A549 (cell line): ENCODE data around the gene TSHZ2.

ENCODE experiments used
- BHLHE40 ChIP-seq: IDR thresholded peaks from 2 replicates; pipeline ENCODE4 v1.6.1; 2012; ENCODE audit warnings: low read depth, low read length, inconsistent platforms
- ELK1 ChIP-seq: fragments of 150-350 bp; IDR thresholded peaks from 2 replicates; pipeline ENCODE4 v1.6.1; 2014; ENCODE audit warnings: low read depth, mild to moderate bottlenecking, low read length
- GATA3 ChIP-seq: IDR thresholded peaks from 2 replicates; pipeline ENCODE4 v1.6.1; 2012; ENCODE audit warnings: borderline replicate concordance
- MAX ChIP-seq: IDR thresholded peaks from 2 replicates; pipeline ENCODE4 v1.6.1; 2012
- POLR2A ChIP-seq: IDR thresholded peaks from 2 replicates; pipeline ENCODE4 v1.6.1; 2012; ENCODE audit warnings: mild to moderate bottlenecking, low read length
- TF ChIP-seq, protein P1 (sequence below): fragments of >200 bp; sonication (Bioruptor Twin); formaldehyde crosslinking; IDR thresholded peaks from 2 replicates; pipeline ENCODE4 v1.6.1; 2016
- TF ChIP-seq, protein P2 (sequence below): fragments of 450-650 bp; IDR thresholded peaks from 2 replicates; pipeline ENCODE4 v1.6.1; 2014; ENCODE audit warnings: antibody characterized with exemption
- TF ChIP-seq, protein P3 (sequence below): fragments of >200 bp; sonication (Bioruptor Twin); formaldehyde crosslinking; IDR thresholded peaks from 3 replicates; pipeline ENCODE4 v1.5.1; 2016
- TF ChIP-seq, protein P4 (sequence below): fragments of 200-600 bp; sonication (generic); IDR thresholded peaks from 2 replicates; pipeline ENCODE4 v1.6.1; 2016; ENCODE audit warnings: antibody characterized with exemption, mild to moderate bottlenecking, moderate library complexity

- TF ChIP-seq ELK1: no peak
- TF ChIP-seq, protein P1, sequence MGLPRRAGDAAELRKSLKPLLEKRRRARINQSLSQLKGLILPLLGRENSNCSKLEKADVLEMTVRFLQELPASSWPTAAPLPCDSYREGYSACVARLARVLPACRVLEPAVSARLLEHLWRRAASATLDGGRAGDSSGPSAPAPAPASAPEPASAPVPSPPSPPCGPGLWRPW: no peak
- TF ChIP-seq, protein P2, sequence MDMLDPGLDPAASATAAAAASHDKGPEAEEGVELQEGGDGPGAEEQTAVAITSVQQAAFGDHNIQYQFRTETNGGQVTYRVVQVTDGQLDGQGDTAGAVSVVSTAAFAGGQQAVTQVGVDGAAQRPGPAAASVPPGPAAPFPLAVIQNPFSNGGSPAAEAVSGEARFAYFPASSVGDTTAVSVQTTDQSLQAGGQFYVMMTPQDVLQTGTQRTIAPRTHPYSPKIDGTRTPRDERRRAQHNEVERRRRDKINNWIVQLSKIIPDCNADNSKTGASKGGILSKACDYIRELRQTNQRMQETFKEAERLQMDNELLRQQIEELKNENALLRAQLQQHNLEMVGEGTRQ: no peak
- TF ChIP-seq, protein P3, sequence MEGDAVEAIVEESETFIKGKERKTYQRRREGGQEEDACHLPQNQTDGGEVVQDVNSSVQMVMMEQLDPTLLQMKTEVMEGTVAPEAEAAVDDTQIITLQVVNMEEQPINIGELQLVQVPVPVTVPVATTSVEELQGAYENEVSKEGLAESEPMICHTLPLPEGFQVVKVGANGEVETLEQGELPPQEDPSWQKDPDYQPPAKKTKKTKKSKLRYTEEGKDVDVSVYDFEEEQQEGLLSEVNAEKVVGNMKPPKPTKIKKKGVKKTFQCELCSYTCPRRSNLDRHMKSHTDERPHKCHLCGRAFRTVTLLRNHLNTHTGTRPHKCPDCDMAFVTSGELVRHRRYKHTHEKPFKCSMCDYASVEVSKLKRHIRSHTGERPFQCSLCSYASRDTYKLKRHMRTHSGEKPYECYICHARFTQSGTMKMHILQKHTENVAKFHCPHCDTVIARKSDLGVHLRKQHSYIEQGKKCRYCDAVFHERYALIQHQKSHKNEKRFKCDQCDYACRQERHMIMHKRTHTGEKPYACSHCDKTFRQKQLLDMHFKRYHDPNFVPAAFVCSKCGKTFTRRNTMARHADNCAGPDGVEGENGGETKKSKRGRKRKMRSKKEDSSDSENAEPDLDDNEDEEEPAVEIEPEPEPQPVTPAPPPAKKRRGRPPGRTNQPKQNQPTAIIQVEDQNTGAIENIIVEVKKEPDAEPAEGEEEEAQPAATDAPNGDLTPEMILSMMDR: no peak
- TF ChIP-seq, protein P4, sequence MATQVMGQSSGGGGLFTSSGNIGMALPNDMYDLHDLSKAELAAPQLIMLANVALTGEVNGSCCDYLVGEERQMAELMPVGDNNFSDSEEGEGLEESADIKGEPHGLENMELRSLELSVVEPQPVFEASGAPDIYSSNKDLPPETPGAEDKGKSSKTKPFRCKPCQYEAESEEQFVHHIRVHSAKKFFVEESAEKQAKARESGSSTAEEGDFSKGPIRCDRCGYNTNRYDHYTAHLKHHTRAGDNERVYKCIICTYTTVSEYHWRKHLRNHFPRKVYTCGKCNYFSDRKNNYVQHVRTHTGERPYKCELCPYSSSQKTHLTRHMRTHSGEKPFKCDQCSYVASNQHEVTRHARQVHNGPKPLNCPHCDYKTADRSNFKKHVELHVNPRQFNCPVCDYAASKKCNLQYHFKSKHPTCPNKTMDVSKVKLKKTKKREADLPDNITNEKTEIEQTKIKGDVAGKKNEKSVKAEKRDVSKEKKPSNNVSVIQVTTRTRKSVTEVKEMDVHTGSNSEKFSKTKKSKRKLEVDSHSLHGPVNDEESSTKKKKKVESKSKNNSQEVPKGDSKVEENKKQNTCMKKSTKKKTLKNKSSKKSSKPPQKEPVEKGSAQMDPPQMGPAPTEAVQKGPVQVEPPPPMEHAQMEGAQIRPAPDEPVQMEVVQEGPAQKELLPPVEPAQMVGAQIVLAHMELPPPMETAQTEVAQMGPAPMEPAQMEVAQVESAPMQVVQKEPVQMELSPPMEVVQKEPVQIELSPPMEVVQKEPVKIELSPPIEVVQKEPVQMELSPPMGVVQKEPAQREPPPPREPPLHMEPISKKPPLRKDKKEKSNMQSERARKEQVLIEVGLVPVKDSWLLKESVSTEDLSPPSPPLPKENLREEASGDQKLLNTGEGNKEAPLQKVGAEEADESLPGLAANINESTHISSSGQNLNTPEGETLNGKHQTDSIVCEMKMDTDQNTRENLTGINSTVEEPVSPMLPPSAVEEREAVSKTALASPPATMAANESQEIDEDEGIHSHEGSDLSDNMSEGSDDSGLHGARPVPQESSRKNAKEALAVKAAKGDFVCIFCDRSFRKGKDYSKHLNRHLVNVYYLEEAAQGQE: no peak
- TF ChIP-seq MAX: no peak
- TF ChIP-seq BHLHE40: no peak
- TF ChIP-seq GATA3: no peak
- no peak for TF ChIP-seq POLR2A
These were observed 515.5 kb downstream of the TSHZ2 start for GRCh38 chr20:53487461-53488200.
